SK-N-SH (cell line): ENCODE measurements around the gene SPO11. TPM values are rescaled to one million over a fixed set of nuclear protein-coding genes. Genes with fewer than 3 reads are reported as not detected.

Experiments used
- CTCF ChIA-PET: fragments of 300-600, 350-600 bp; formaldehyde crosslinking; extraction: SDS; loops from one replicate; lab custom pipeline; 2021; lab: Yijun Ruan, JAX
- POLR2A ChIA-PET: fragments of 350-600 bp; sonication (Branson Sonifier 250); formaldehyde crosslinking; extraction: SDS; loops from one replicate; lab custom pipeline; 2020; ENCODE audit warnings: antibody characterized with exemption, inconsistent platforms; lab: Yijun Ruan, JAX
- DNase-seq: peaks from one replicate; pipeline ENCODE4 v3.0.0; 2012
- H2AFZ ChIP-seq: fragments of 200-600 bp; sonication (generic); 2 replicates; pipeline ENCODE4 v1.8.1; 2016; ENCODE audit warnings: antibody characterized with exemption, mild to moderate bottlenecking, low read depth
- H3F3A ChIP-seq: fragments of 200-600 bp; sonication (generic); replicated peaks from 2 replicates; pipeline ENCODE3; 2016; ENCODE audit warnings: antibody characterized with exemption, mild to moderate bottlenecking; ENCODE audit not compliant: insufficient read depth
- H3K27ac ChIP-seq, 2 experiments: fragments of 200-500 bp in 1 of 2; fragments of 200-600 bp in 1 of 2; sonication (Bioruptor generic) in 1 of 2; sonication (generic), shearing (Covaris generic) in 1 of 2; 2 replicates each; pipeline versions ENCODE4 v1.5.1 to v1.6.1; 2014 to 2016; ENCODE audit warnings: low read depth in 2 of 2, inconsistent platforms in 1 of 2, low read length in 1 of 2, mild to moderate bottlenecking in 1 of 2, mixed read lengths in 1 of 2
- H3K27me3 ChIP-seq: fragments of 200-600 bp; sonication (generic), shearing (Covaris generic); 2 replicates; pipeline ENCODE4 v1.6.1; 2016; ENCODE audit warnings: mixed run types; ENCODE audit not compliant: insufficient read depth
- H3K36me3 ChIP-seq, 2 experiments: fragments of 200-500 bp in 1 of 2; fragments of 200-600 bp in 1 of 2; sonication (Bioruptor generic) in 1 of 2; sonication (generic) in 1 of 2; replicated peaks in 1 of 2; 2 replicates each; pipeline versions ENCODE3 to v1.5.1; 2014 to 2016; ENCODE audit warnings: low read length in 1 of 2, mild to moderate bottlenecking in 1 of 2; ENCODE audit not compliant: insufficient read depth in 2 of 2, control insufficient read depth in 1 of 2
- H3K4me1 ChIP-seq, 2 experiments: fragments of 200-500 bp in 1 of 2; fragments of 200-600 bp in 1 of 2; sonication (Bioruptor generic) in 1 of 2; sonication (generic), shearing (Covaris generic) in 1 of 2; 2 replicates each; pipeline versions ENCODE4 v1.5.1 to v1.6.1; 2014 to 2016; ENCODE audit warnings: low read depth in 1 of 2, low read length in 1 of 2, mixed run types in 1 of 2; ENCODE audit not compliant: insufficient read depth in 2 of 2, control insufficient read depth in 1 of 2
- H3K4me2 ChIP-seq: fragments of 200-600 bp; sonication (generic), shearing (Covaris generic); 2 replicates; pipeline ENCODE4 v1.6.1; 2017; ENCODE audit warnings: mixed run types
- H3K4me3 ChIP-seq, 2 experiments: fragments of 200-500 bp in 1 of 2; fragments of 200-600 bp in 1 of 2; sonication (Bioruptor generic) in 1 of 2; sonication (generic), shearing (Covaris generic) in 1 of 2; 2 replicates each; pipeline versions ENCODE4 v1.5.1 to v1.8.1; 2014 to 2016; ENCODE audit warnings: low read depth in 2 of 2, inconsistent platforms in 1 of 2, low read length in 1 of 2, mild to moderate bottlenecking in 1 of 2, mixed read lengths in 1 of 2, moderate library complexity in 1 of 2
- H3K79me2 ChIP-seq: fragments of 200-600 bp; sonication (generic); 2 replicates; pipeline ENCODE4 v1.8.1; 2017; ENCODE audit warnings: mild to moderate bottlenecking; ENCODE audit not compliant: insufficient read depth
- H3K9ac ChIP-seq: fragments of 200-600 bp; sonication (generic); 2 replicates; pipeline ENCODE4 v1.6.1; 2017; ENCODE audit warnings: mixed run types
- H3K9me2 ChIP-seq: fragments of 200-600 bp; sonication (generic); 2 replicates; pipeline ENCODE4 v1.6.1; 2017; ENCODE audit warnings: mixed run types
- H3K9me3 ChIP-seq: fragments of 200-600 bp; sonication (generic); 2 replicates; pipeline ENCODE4 v1.6.1; 2017; ENCODE audit warnings: mixed run types, mild to moderate bottlenecking, moderate library complexity
- H4K20me1 ChIP-seq: fragments of 200-600 bp; sonication (generic); 2 replicates; pipeline ENCODE4 v1.6.1; 2017; ENCODE audit warnings: mild to moderate bottlenecking, mixed run types; ENCODE audit not compliant: insufficient read depth
- CHD2 ChIP-seq: fragments of 150-350 bp; IDR thresholded peaks from 2 replicates; pipeline ENCODE4 v1.6.1; 2018; ENCODE audit warnings: low read length; ENCODE audit not compliant: partially characterized antibody
- CTCF ChIP-seq: fragments of 200-600 bp; sonication (generic); IDR thresholded peaks from 2 replicates; pipeline ENCODE4 v1.6.1; 2017; ENCODE audit warnings: antibody characterized with exemption, mild to moderate bottlenecking, moderate library complexity
- FOSL2 ChIP-seq: IDR thresholded peaks from 2 replicates; pipeline ENCODE4 v1.4.0; 2012; ENCODE audit warnings: low read depth, mild to moderate bottlenecking, moderate library complexity, borderline replicate concordance
- FOXM1 ChIP-seq: IDR thresholded peaks from 2 replicates; pipeline ENCODE4 v1.4.0; 2012; ENCODE audit warnings: low read depth, mild to moderate bottlenecking
- GATA2 ChIP-seq: sonication (generic); formaldehyde crosslinking; IDR thresholded peaks from 2 replicates; pipeline ENCODE4 v1.5.0; 2020; ENCODE audit warnings: mild to moderate bottlenecking, missing genetic modification reagents
- MAX ChIP-seq: IDR thresholded peaks from 2 replicates; pipeline ENCODE4 v1.4.0; 2012; ENCODE audit warnings: low read depth
- MEF2A ChIP-seq: IDR thresholded peaks from 2 replicates; pipeline ENCODE4 v1.4.0; 2012; ENCODE audit warnings: low read depth, borderline replicate concordance
- MXI1 ChIP-seq: IDR thresholded peaks from 2 replicates; pipeline ENCODE4 v1.6.1; 2012; ENCODE audit warnings: mild to moderate bottlenecking, low read depth, low read length, improper control_type of control experiment
- NRF1 ChIP-seq: IDR thresholded peaks from 2 replicates; pipeline ENCODE4 v1.6.1; 2012; ENCODE audit warnings: low read depth, mild to moderate bottlenecking, low read length
- PBX3 ChIP-seq: IDR thresholded peaks from 2 replicates; pipeline ENCODE4; 2012
- RAD21 ChIP-seq: IDR thresholded peaks from 2 replicates; pipeline ENCODE4 v1.6.1; 2012; ENCODE audit warnings: mild to moderate bottlenecking, low read length
- REST ChIP-seq: IDR thresholded peaks from 2 replicates; pipeline ENCODE4 v1.6.1; 2012; ENCODE audit warnings: mild to moderate bottlenecking, low read depth, low read length, moderate library complexity
- RXRA ChIP-seq: IDR thresholded peaks from 2 replicates; pipeline ENCODE4 v1.4.0; 2012; ENCODE audit warnings: low read depth, mild to moderate bottlenecking, borderline replicate concordance
- SMC3 ChIP-seq: IDR thresholded peaks from 2 replicates; pipeline ENCODE4 v1.6.1; 2012; ENCODE audit warnings: low read depth, low read length, improper control_type of control experiment
- TEAD4 ChIP-seq: IDR thresholded peaks from 2 replicates; pipeline ENCODE4 v1.4.0; 2012; ENCODE audit warnings: mild to moderate bottlenecking, borderline replicate concordance; ENCODE audit not compliant: insufficient read depth
- USF2 ChIP-seq: fragments of 150-350 bp; IDR thresholded peaks from 2 replicates; pipeline ENCODE4 v1.6.1; 2017; ENCODE audit warnings: antibody characterized with exemption, low read length, low read depth, borderline replicate concordance
- ZBTB33 ChIP-seq: IDR thresholded peaks from 2 replicates; pipeline ENCODE4 v1.4.0; 2012; ENCODE audit warnings: low read depth, borderline replicate concordance
- WGBS: methylation state at CpG from one replicate; pipeline ENCODE4 v1.1.6; 2017; ENCODE audit warnings: low lambda C conversion rate; 5-methylcytosine and 5-hydroxymethylcytosine counted together
- polyA plus RNA-seq, 3 experiments: library from polyadenylated mRNA; depleted of rRNA; stranded (reverse); fragments of >200 nt; gene quantifications; 2 replicates each; pipeline ENCODE4 v1.2.3, GENCODE V29; 2012

Gene SPO11
- polyA plus RNA-seq, 1 of the 3 experiments (the other 2 are of a cell fraction) = not detected

- Histone ChIP-seq H3K27ac (no peak overlapping the region), H3K9me2 (no peaks in the 10 kb centered on the region), H3K4me1 (peaks cover 0 to 3% of the 10 kb centered on the region in 2 experiments; a peak in 1 of 4 replicates), H3K9me3 (no peaks in the 10 kb centered on the region), H3K9ac (no peak overlapping the region), H3F3A (no peaks in the 10 kb centered on the region), H3K27me3 (no peaks in the 10 kb centered on the region), H3K79me2 (no peaks in the 10 kb centered on the region), H4K20me1 (no peaks in the 10 kb centered on the region), H3K4me3 (no peak overlapping the region), H3K4me2 (no peak overlapping the region), H3K36me3 (no peaks in the 10 kb centered on the region), H2AFZ (no peak overlapping the region)
- no peak for DNase-seq
- CTCF ChIA-PET = interaction anchor here (1.2 kb wide), 1 partner anchor 24 kb away, joined by 3 read pairs; no protein-coding TSS in a partner anchor
- POLR2A ChIA-PET = interaction anchor here (0.7 kb wide), 1 partner anchor 71 kb away, joined by 3 read pairs; no protein-coding TSS in a partner anchor
- TF ChIP-seq NRF1 = no peak
- no peak for TF ChIP-seq RXRA
- no peak for TF ChIP-seq FOSL2
- no peak for TF ChIP-seq SMC3
- no peak for TF ChIP-seq USF2
- no peak for TF ChIP-seq CTCF
- no peak for TF ChIP-seq MEF2A
- TF ChIP-seq RAD21 = no peak
- no peak for TF ChIP-seq FOXM1
- no peak for TF ChIP-seq TEAD4
- no peak for TF ChIP-seq CHD2
- no peak for TF ChIP-seq REST
- no peak for TF ChIP-seq GATA2 (CRISPR knock-in tag)
- no peak for TF ChIP-seq ZBTB33
- TF ChIP-seq MXI1 = no peak
- TF ChIP-seq MAX = no peak
- no peak for TF ChIP-seq PBX3
- WGBS = 31% methylated on average over 10 of the region's 10 CpGs
These were observed 38.6 kb upstream of the SPO11 start for GRCh38 chr20:57291003-57291402.
